H1 (cell line): ENCODE data around the gene ZNF397. TPM values are rescaled to one million over a fixed set of nuclear protein-coding genes. Genes with fewer than 3 reads are reported as not detected.

Experiments
- CTCF ChIA-PET: fragments of 300-600 bp; sonication (Branson Sonifier 250); formaldehyde crosslinking; loops from one replicate; lab custom pipeline; 2021; ENCODE audit not compliant: partially characterized antibody; lab: Charles Lee
- POLR2A ChIA-PET: fragments of 300-600 bp; sonication (Branson Sonifier 250); formaldehyde crosslinking; loops from one replicate; lab custom pipeline; 2021; ENCODE audit warnings: inconsistent platforms; ENCODE audit not compliant: partially characterized antibody; lab: Charles Lee
- DNase-seq, 2 experiments: peaks; one replicate each; pipeline versions ENCODE4 v3.0.0 to v3.0.0-alpha.2; 2010 to 2022; ENCODE audit warnings: low spot score in 2 of 2, low read depth in 1 of 2, mixed read lengths in 1 of 2
- FAIRE-seq: peaks from 2 replicates; lab custom pipeline; 2011; peaks lifted over from hg19 to GRCh38; lab: Jason Lieb, UNC
- H2AFZ ChIP-seq: 2 replicates; pipeline ENCODE4 v1.8.1; 2012; ENCODE audit warnings: low read length, inconsistent platforms
- H2AK5ac ChIP-seq: 2 replicates; pipeline ENCODE4 v1.6.1; 2013; ENCODE audit warnings: low read depth, low read length
- H2BK120ac ChIP-seq: replicated peaks from 2 replicates; pipeline ENCODE3; 2013; ENCODE audit warnings: low read depth, low read length, inconsistent platforms
- H2BK12ac ChIP-seq: 2 replicates; pipeline ENCODE4 v1.6.1; 2013; ENCODE audit warnings: low read depth, low read length
- H2BK15ac ChIP-seq: 2 replicates; pipeline ENCODE4 v1.6.1; 2013; ENCODE audit warnings: low read length
- H2BK20ac ChIP-seq: 2 replicates; pipeline ENCODE4 v1.6.1; 2013; ENCODE audit warnings: low read length
- H2BK5ac ChIP-seq: 2 replicates; pipeline ENCODE4 v1.6.1; 2013; ENCODE audit warnings: low read depth, low read length
- H3K14ac ChIP-seq: 2 replicates; pipeline ENCODE4 v1.6.1; 2013; ENCODE audit warnings: inconsistent platforms; ENCODE audit not compliant: insufficient read length
- H3K18ac ChIP-seq: 2 replicates; pipeline ENCODE4 v1.6.1; 2013; ENCODE audit warnings: low read length; ENCODE audit errors: extremely low read depth
- H3K23ac ChIP-seq: 2 replicates; pipeline ENCODE4 v1.6.1; 2013; ENCODE audit warnings: inconsistent platforms; ENCODE audit not compliant: insufficient read length
- H3K23me2 ChIP-seq: 2 replicates; pipeline ENCODE4 v1.6.1; 2013; ENCODE audit warnings: low read depth, low read length
- H3K27ac ChIP-seq: 2 replicates; pipeline ENCODE4 v1.6.1; 2011; ENCODE audit warnings: low read depth, low read length, inconsistent platforms
- H3K27me3 ChIP-seq, 4 experiments: replicated peaks in 1 of 4; 1 replicate in 1 of 4; 2 replicates in 3 of 4; pipeline versions ENCODE4 v1.6.1 to v1.8.1; 2011 to 2013; ENCODE audit warnings: low read length in 3 of 4, mild to moderate bottlenecking in 3 of 4, inconsistent platforms in 2 of 4, mixed read lengths in 2 of 4, moderate library complexity in 1 of 4; ENCODE audit not compliant: control insufficient read depth in 3 of 4, insufficient read depth in 3 of 4; ENCODE audit errors: extremely low read depth in 1 of 4
- H3K36me3 ChIP-seq, 4 experiments: 2 replicates each; pipeline versions ENCODE4 v1.6.1 to v1.8.1; 2011 to 2013; ENCODE audit warnings: mild to moderate bottlenecking in 4 of 4, low read length in 3 of 4, moderate library complexity in 2 of 4, control low read depth in 1 of 4, inconsistent platforms in 1 of 4; ENCODE audit not compliant: insufficient read depth in 4 of 4, control insufficient read depth in 2 of 4
- H3K4ac ChIP-seq: replicated peaks from 2 replicates; pipeline ENCODE3; 2013; ENCODE audit warnings: low read length, low read depth, mixed read lengths, inconsistent platforms; ENCODE audit not compliant: insufficient read length
- H3K4me1 ChIP-seq, 4 experiments: replicated peaks in 1 of 4; 1 replicate in 1 of 4; 2 replicates in 3 of 4; pipeline versions ENCODE4 v1.6.1 to v1.8.1; 2011 to 2013; ENCODE audit warnings: low read length in 3 of 4, inconsistent platforms in 2 of 4, mixed read lengths in 1 of 4; ENCODE audit not compliant: insufficient read depth in 4 of 4, control insufficient read depth in 3 of 4
- H3K4me2 ChIP-seq, 2 experiments: 2 replicates each; pipeline versions ENCODE4 v1.6.1 to v1.8.1; 2011 to 2013; ENCODE audit warnings: low read depth in 2 of 2, low read length in 2 of 2, control low read depth in 1 of 2, inconsistent platforms in 1 of 2, mild to moderate bottlenecking in 1 of 2; ENCODE audit not compliant: insufficient read depth in 1 of 2
- H3K4me3 ChIP-seq, 4 experiments: fragments of 200-600, 300-600 bp in 1 of 4; sonication (generic), shearing (Covaris generic), sonication (Bioruptor Twin) in 1 of 4; 2 replicates each; pipeline versions ENCODE4 v1.5.1 to v1.8.1; 2011 to 2016; ENCODE audit warnings: low read length in 4 of 4, low read depth in 3 of 4, control low read depth in 2 of 4, inconsistent platforms in 2 of 4, mild to moderate bottlenecking in 2 of 4, mixed read lengths in 1 of 4, moderate library complexity in 1 of 4; ENCODE audit not compliant: insufficient read depth in 2 of 4; ENCODE audit errors: extremely low read depth in 1 of 4
- H3K56ac ChIP-seq: replicated peaks from 2 replicates; pipeline ENCODE3; 2013; ENCODE audit warnings: low read depth, mild to moderate bottlenecking, mixed read lengths, low read length, inconsistent platforms; ENCODE audit not compliant: insufficient read length
- H3K79me1 ChIP-seq: 2 replicates; pipeline ENCODE4 v1.6.1; 2013; ENCODE audit warnings: low read depth, low read length, control low read depth
- H3K79me2 ChIP-seq, 2 experiments: 2 replicates each; pipeline versions ENCODE4 v1.6.1 to v1.8.1; 2012 to 2013; ENCODE audit warnings: low read length in 2 of 2, mild to moderate bottlenecking in 2 of 2, inconsistent platforms in 1 of 2; ENCODE audit not compliant: insufficient read depth in 2 of 2, control insufficient read depth in 1 of 2
- H3K9ac ChIP-seq, 4 experiments: replicated peaks in 1 of 4; 1 replicate in 1 of 4; 2 replicates in 3 of 4; pipeline versions ENCODE4 v1.6.1 to v1.8.1; 2011 to 2013; ENCODE audit warnings: low read depth in 3 of 4, low read length in 3 of 4, control low read depth in 2 of 4, mild to moderate bottlenecking in 2 of 4, moderate library complexity in 2 of 4, inconsistent platforms in 1 of 4; ENCODE audit errors: extremely low read depth in 1 of 4
- H3K9me3 ChIP-seq, 2 experiments: 2 replicates each; pipeline versions ENCODE4 v1.6.1 to v1.8.1; 2012 to 2013; ENCODE audit warnings: mild to moderate bottlenecking in 2 of 2, moderate library complexity in 2 of 2, control low read depth in 1 of 2, inconsistent platforms in 1 of 2, low read depth in 1 of 2, low read length in 1 of 2, mixed read lengths in 1 of 2; ENCODE audit not compliant: insufficient read depth in 2 of 2
- H4K20me1 ChIP-seq, 2 experiments: replicated peaks in 1 of 2; 2 replicates each; pipeline versions ENCODE3 to v1.8.1; 2011 to 2013; ENCODE audit warnings: inconsistent platforms in 2 of 2, low read length in 2 of 2, mild to moderate bottlenecking in 1 of 2; ENCODE audit not compliant: insufficient read depth in 2 of 2, control insufficient read depth in 1 of 2
- H4K5ac ChIP-seq: 2 replicates; pipeline ENCODE4 v1.6.1; 2013; ENCODE audit warnings: low read length, low read depth, mixed read lengths, inconsistent platforms; ENCODE audit not compliant: insufficient read length
- H4K8ac ChIP-seq: 2 replicates; pipeline ENCODE4 v1.8.0; 2013; ENCODE audit warnings: mild to moderate bottlenecking, moderate library complexity, low read length, inconsistent platforms; ENCODE audit not compliant: insufficient read depth; ENCODE audit errors: extremely low read depth
- H4K91ac ChIP-seq: replicated peaks from 2 replicates; pipeline ENCODE3; 2013; ENCODE audit warnings: low read length, mixed read lengths, inconsistent platforms; ENCODE audit not compliant: insufficient read length
- CHD1 ChIP-seq: IDR thresholded peaks from 2 replicates; pipeline ENCODE4 v1.6.1; 2012; ENCODE audit warnings: low read depth, low read length, improper control_type of control experiment
- FOSL1 ChIP-seq: IDR thresholded peaks from 2 replicates; pipeline ENCODE4 v1.6.1; 2011; ENCODE audit warnings: mild to moderate bottlenecking, low read depth, low read length, moderate library complexity; ENCODE audit not compliant: insufficient read depth
- GTF2F1 ChIP-seq: IDR thresholded peaks from 2 replicates; pipeline ENCODE4 v1.6.1; 2012; ENCODE audit warnings: low read depth, low read length, improper control_type of control experiment, borderline replicate concordance
- KDM4A ChIP-seq: IDR thresholded peaks from one replicate; pipeline ENCODE4 v1.7.1; 2012; ENCODE audit warnings: low read depth, mild to moderate bottlenecking, moderate library complexity, low read length, inconsistent platforms; ENCODE audit not compliant: severe bottlenecking
- POU5F1 ChIP-seq: IDR thresholded peaks from 2 replicates; pipeline ENCODE4 v1.6.1; 2011; ENCODE audit warnings: low read depth, mild to moderate bottlenecking, low read length, moderate library complexity
- SP2 ChIP-seq: IDR thresholded peaks from 2 replicates; pipeline ENCODE4 v1.6.1; 2012; ENCODE audit warnings: mild to moderate bottlenecking, low read length, inconsistent platforms
- ZNF274 ChIP-seq: IDR thresholded peaks from 2 replicates; pipeline ENCODE4 v1.7.0; 2012; ENCODE audit warnings: low read length, borderline replicate concordance; ENCODE audit errors: extremely low read depth
- WGBS, 2 experiments: shearing (Covaris generic) in 1 of 2; methylation state at CpG; one replicate each; pipeline versions ENCODE4 v1.1.6 to v1.1.7; 2013 to 2015; ENCODE audit warnings: low lambda C conversion rate in 2 of 2, mixed read lengths in 2 of 2, inconsistent platforms in 1 of 2, low coverage in 1 of 2, missing lambda C conversion rate in 1 of 2; ENCODE audit not compliant: insufficient replicate concordance in 2 of 2, insufficient coverage in 1 of 2, insufficient read length in 1 of 2; ENCODE audit errors: extremely low coverage in 1 of 2, missing lambda C conversion rate in 1 of 2; 5-methylcytosine and 5-hydroxymethylcytosine counted together
- polyA plus RNA-seq, 7 experiments: library from polyadenylated mRNA; depleted of rRNA in 3 of 7; stranded (reverse) in 5 of 7; unstranded in 2 of 7; fragments of >200 nt in 5 of 7; fragments of 200-250 nt in 2 of 7; gene quantifications; 1 replicate in 5 of 7; 2 replicates in 1 of 7; 4 replicates in 1 of 7; pipeline versions ENCODE4 v1.2.1 to v1.2.3, GENCODE V29; 2011 to 2013; ENCODE audit warnings: missing spikeins in 2 of 7, mixed read lengths in 2 of 7
- total RNA-seq: library from RNA; stranded (reverse); fragmentation: NEBNext Ultra II Directional; extraction: Animal tissue kit (Norgen Biotek cat#: 25700); gene quantifications from 2 replicates; pipeline ENCODE4 v1.2.1, GENCODE V29; 2021
- TF ChIP-seq, protein P1 (sequence below), 3 experiments: IDR thresholded peaks; 1 replicate in 2 of 3; 2 replicates in 1 of 3; pipeline versions ENCODE4 v1.5.1 to v1.6.1; 2011; ENCODE audit warnings: low read length in 3 of 3, mild to moderate bottlenecking in 3 of 3, inconsistent platforms in 2 of 3, low read depth in 1 of 3, moderate library complexity in 1 of 3; ENCODE audit not compliant: insufficient read depth in 1 of 3; ENCODE audit errors: control extremely low read depth in 1 of 3

ZNF397 gene
- total and polyA plus RNA-seq, 2 of the 8 experiments (the other 6 are each of a cell fraction or from before 2014, with no cell fraction given): 9.8 to 39.5 TPM

GRCh38 chr18:35236571-35237363 is 4.1 kb upstream of the ZNF397 start:
- H2AK5ac ChIP-seq: no peak overlapping the region
- no peak for DNase-seq
- no peak overlapping the region for H3K23ac ChIP-seq
- H2BK120ac ChIP-seq: no peak overlapping the region
- POLR2A ChIA-PET: no interaction called here
- H3K4ac ChIP-seq: no peak overlapping the region
- no peak overlapping the region for H4K8ac ChIP-seq
- 81% methylated on average over 1 of the region's 1 CpG; no CpG with 5 or more reads in 1 of the 2 experiments for WGBS, 2 experiments
- H3K79me1 ChIP-seq: no peaks in the 10 kb centered on the region
- no peaks in the 10 kb centered on the region for H3K36me3 ChIP-seq
- H3K9me3 ChIP-seq: no peaks in the 10 kb centered on the region
- no peak for FAIRE-seq
- no peak overlapping the region for H4K5ac ChIP-seq
- H3K4me3 ChIP-seq: no peak overlapping the region
- no peak overlapping the region for H3K18ac ChIP-seq
- no peak overlapping the region for H2AFZ ChIP-seq
- no peak overlapping the region for H2BK15ac ChIP-seq
- no peak overlapping the region for H3K14ac ChIP-seq
- CTCF ChIA-PET: interaction anchor here (1.0 to 1.1 kb wide), 2 partner anchors 118 to 149 kb away, joined by 3 to 5 read pairs; no protein-coding TSS in a partner anchor
- H3K4me2 ChIP-seq: no peak overlapping the region
- H3K4me1 ChIP-seq: no peaks in the 10 kb centered on the region; a peak in 1 of 7 replicates
- H3K27me3 ChIP-seq: no peaks in the 10 kb centered on the region
- no peaks in the 10 kb centered on the region for H4K20me1 ChIP-seq
- no peak overlapping the region for H2BK20ac ChIP-seq
- no peak overlapping the region for H2BK12ac ChIP-seq
- no peak overlapping the region for H3K56ac ChIP-seq
- no peak overlapping the region for H3K9ac ChIP-seq
- peaks cover 3% of the 10 kb centered on the region; the same call in 1 of the 2 replicates for H3K23me2 ChIP-seq
- no peak overlapping the region for H3K27ac ChIP-seq
- no peak overlapping the region for H2BK5ac ChIP-seq
- peaks cover 0 to 7% of the 10 kb centered on the region in 2 experiments; a peak in 2 of 4 replicates for H3K79me2 ChIP-seq
- H4K91ac ChIP-seq: no peak overlapping the region
- TF ChIP-seq POU5F1 (no peak), GTF2F1 (no peak), FOSL1 (no peak), SP2 (no peak), ZNF274 (no peak), KDM4A (no peak), CHD1 (no peak)
- TF ChIP-seq, protein P1, sequence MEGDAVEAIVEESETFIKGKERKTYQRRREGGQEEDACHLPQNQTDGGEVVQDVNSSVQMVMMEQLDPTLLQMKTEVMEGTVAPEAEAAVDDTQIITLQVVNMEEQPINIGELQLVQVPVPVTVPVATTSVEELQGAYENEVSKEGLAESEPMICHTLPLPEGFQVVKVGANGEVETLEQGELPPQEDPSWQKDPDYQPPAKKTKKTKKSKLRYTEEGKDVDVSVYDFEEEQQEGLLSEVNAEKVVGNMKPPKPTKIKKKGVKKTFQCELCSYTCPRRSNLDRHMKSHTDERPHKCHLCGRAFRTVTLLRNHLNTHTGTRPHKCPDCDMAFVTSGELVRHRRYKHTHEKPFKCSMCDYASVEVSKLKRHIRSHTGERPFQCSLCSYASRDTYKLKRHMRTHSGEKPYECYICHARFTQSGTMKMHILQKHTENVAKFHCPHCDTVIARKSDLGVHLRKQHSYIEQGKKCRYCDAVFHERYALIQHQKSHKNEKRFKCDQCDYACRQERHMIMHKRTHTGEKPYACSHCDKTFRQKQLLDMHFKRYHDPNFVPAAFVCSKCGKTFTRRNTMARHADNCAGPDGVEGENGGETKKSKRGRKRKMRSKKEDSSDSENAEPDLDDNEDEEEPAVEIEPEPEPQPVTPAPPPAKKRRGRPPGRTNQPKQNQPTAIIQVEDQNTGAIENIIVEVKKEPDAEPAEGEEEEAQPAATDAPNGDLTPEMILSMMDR (IDR thresholded peaks at IDR 0.05; ENCODE audit: control extremely low read depth in 1 of 3, insufficient read depth in 1 of 3, low read depth in 1 of 3, low read length in 3 of 3): no peak
